Mucosa of descending colon (tissue), 3 donors: ENCODE measurements around the gene COL1A1. TPM values are rescaled to one million over a fixed set of nuclear protein-coding genes. Genes with fewer than 3 reads are reported as not detected.

Source experiments
- ATAC-seq: fragments of 200-7000 bp; cut with Tn5 transposase; one replicate; pipeline ENCODE4 v1.9.1; 2020; ENCODE audit warnings: mild to moderate bottlenecking, moderate library complexity
- DNase-seq, 3 donors: peaks; one replicate each; pipeline ENCODE4 v3.0.0-alpha.2; 2020
- H3K36me3 ChIP-seq: fragments of 200-600 bp; one replicate; pipeline ENCODE4 v1.8.0; 2021; ENCODE audit warnings: low read depth, mild to moderate bottlenecking
- H3K4me1 ChIP-seq: fragments of 200-600 bp; one replicate; pipeline ENCODE4 v1.8.0; 2021; ENCODE audit warnings: low read depth, mild to moderate bottlenecking
- H3K4me3 ChIP-seq: fragments of 200-600 bp; one replicate; pipeline ENCODE4 v1.8.0; 2021; ENCODE audit warnings: mild to moderate bottlenecking
- H3K9me3 ChIP-seq: fragments of 200-600 bp; one replicate; pipeline ENCODE4 v1.8.0; 2021; ENCODE audit warnings: mild to moderate bottlenecking
- intact Hi-C, 2 donors: fragments of 100-400 bp; cut with DNase I in 1 of 2; cut with micrococcal nuclease in 1 of 2; formaldehyde crosslinking; loops; one replicate each; pipeline versions ENCODE4 v1.11.0 to v1.11.1; 2022; cut with DNase I, micrococcal nuclease
- long read RNA-seq, 2 donors: library from polyadenylated mRNA; unstranded; transcript quantifications; one replicate each; pipeline ENCODE4 v2.0.0, GENCODE V29; 2019 to 2021
- total RNA-seq, 3 donors: library from RNA; stranded (reverse); fragmentation: NEBNext Ultra II Directional in 2 of 3; extraction: Animal tissue kit (Norgen Biotek cat#: 25700) in 2 of 3; gene quantifications; one replicate each; pipeline versions ENCODE4 v1.2.1 to v1.2.4, GENCODE V29; 2021 to 2023
- TF ChIP-seq, protein P1 (sequence below): fragments of 200-600 bp; IDR thresholded peaks from one replicate; pipeline ENCODE4 v1.8.0; 2022; ENCODE audit warnings: antibody characterized with exemption, mild to moderate bottlenecking
- donor health status: DM: no; HTN: no; CAD: no; lungs with moderate emphysema.
- donor health status: DM: no; HTN: no; CAD: no.
- donor health status: DM: no; HTN: yes; CAD: no.

Gene COL1A1
- 100 to 1,000 TPM in 2 of 3 donors, 10 to 100 TPM in 1; 53.0 to 248 (median 160) TPM for total RNA-seq
- long read RNA-seq, donor 1, full-length matches to known transcripts = 189 of 378 reads
- long read RNA-seq, donor 1, partial matches to known transcripts = 151 of 378 reads
- long read RNA-seq, donor 1, other reads (novel, unspliced or antisense) = 38 of 378 reads
- long read RNA-seq, donor 2, full-length matches to known transcripts = 17 of 28 reads
- long read RNA-seq, donor 2, partial matches to known transcripts = 10 of 28 reads
- long read RNA-seq, donor 2, other reads (novel, unspliced or antisense) = 1 of 28 reads

- Histone ChIP-seq H3K36me3 (no peaks in the 10 kb centered on the region), H3K9me3 (no peaks in the 10 kb centered on the region), H3K4me1 (peaks cover 26% of the 10 kb centered on the region), H3K4me3 (no peak within 1 kb of the TSS)
- ATAC-seq (peak; percentile 5), DNase-seq (peak; percentile 49 to 82 (median 70))
- TF ChIP-seq, protein P1, sequence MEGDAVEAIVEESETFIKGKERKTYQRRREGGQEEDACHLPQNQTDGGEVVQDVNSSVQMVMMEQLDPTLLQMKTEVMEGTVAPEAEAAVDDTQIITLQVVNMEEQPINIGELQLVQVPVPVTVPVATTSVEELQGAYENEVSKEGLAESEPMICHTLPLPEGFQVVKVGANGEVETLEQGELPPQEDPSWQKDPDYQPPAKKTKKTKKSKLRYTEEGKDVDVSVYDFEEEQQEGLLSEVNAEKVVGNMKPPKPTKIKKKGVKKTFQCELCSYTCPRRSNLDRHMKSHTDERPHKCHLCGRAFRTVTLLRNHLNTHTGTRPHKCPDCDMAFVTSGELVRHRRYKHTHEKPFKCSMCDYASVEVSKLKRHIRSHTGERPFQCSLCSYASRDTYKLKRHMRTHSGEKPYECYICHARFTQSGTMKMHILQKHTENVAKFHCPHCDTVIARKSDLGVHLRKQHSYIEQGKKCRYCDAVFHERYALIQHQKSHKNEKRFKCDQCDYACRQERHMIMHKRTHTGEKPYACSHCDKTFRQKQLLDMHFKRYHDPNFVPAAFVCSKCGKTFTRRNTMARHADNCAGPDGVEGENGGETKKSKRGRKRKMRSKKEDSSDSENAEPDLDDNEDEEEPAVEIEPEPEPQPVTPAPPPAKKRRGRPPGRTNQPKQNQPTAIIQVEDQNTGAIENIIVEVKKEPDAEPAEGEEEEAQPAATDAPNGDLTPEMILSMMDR = no peak
- intact Hi-C loops = loop anchor here (5.0 kb wide), 2 partner anchors 71 to 96 kb away; partner anchors contain the start of gene TMEM92 (in 1 of the 2)
Observed at GRCh38 chr17:50201276-50201854, at the start of gene COL1A1. COL1A1 (minus strand) TSS chr17:50201631; CDS start chr17:50201513, 118 bp downstream.

- Histone ChIP-seq H3K4me3 (no peak overlapping the region), H3K9me3 (peaks cover 6% of the 10 kb centered on the region), H3K36me3 (no peaks in the 10 kb centered on the region), H3K4me1 (no peaks in the 10 kb centered on the region)
- TF ChIP-seq, protein P1 = no peak
- intact Hi-C loops = no loop called here
- DNase-seq (no peak), ATAC-seq (no peak)
Observed at GRCh38 chr17:50248255-50248654, 46.8 kb upstream of the COL1A1 start.

GRCh38 chr17:50244771-50245170, 43.3 kb upstream of the COL1A1 start:
- intact Hi-C loops = no loop called here
- ATAC-seq = no peak

GRCh38 chr17:50241431-50241830, 40.0 kb upstream of the COL1A1 start:
- H3K9me3 ChIP-seq = no peaks in the 10 kb centered on the region
- no peak overlapping the region for H3K4me3 ChIP-seq
- DNase-seq (no peak), ATAC-seq (no peak)
- H3K36me3 ChIP-seq = no peaks in the 10 kb centered on the region
- TF ChIP-seq, protein P1 = no peak
- no peaks in the 10 kb centered on the region for H3K4me1 ChIP-seq
- intact Hi-C loops = no loop called here

More at GRCh38 chr17:50244771-50245170, 43.3 kb upstream of the COL1A1 start:
- Histone ChIP-seq H3K9me3 (peaks cover 6% of the 10 kb centered on the region), H3K36me3 (no peaks in the 10 kb centered on the region), H3K4me1 (no peaks in the 10 kb centered on the region), H3K4me3 (no peak overlapping the region)
- TF ChIP-seq, protein P1 = no peak
- DNase-seq = no peak

- intact Hi-C loops = no loop called here
- TF ChIP-seq, protein P1 = no peak
- DNase-seq = no peak
- Histone ChIP-seq H3K9me3 (no peaks in the 10 kb centered on the region), H3K36me3 (no peaks in the 10 kb centered on the region), H3K4me3 (no peak overlapping the region), H3K4me1 (no peaks in the 10 kb centered on the region)
- no peak for ATAC-seq
Observed at GRCh38 chr17:50240851-50241250, 39.4 kb upstream of the COL1A1 start.
